Uterus (tissue), 4 donors: ENCODE results near the gene DNAH11. TPM values are rescaled to one million over a fixed set of nuclear protein-coding genes. Genes with fewer than 3 reads are reported as not detected.

ENCODE experiments used
- DNase-seq, 2 donors: peaks; one replicate each; pipeline ENCODE4 v3.0.0-alpha.2; 2019 to 2020
- H3K27ac ChIP-seq, 2 donors: fragments of 200-600 bp; sonication (generic); 1 replicate in 1 of 2; 2 replicates in 1 of 2; pipeline ENCODE4 v1.5.1; 2016 to 2018
- H3K27me3 ChIP-seq, 2 donors: fragments of 200-600 bp; sonication (generic); one replicate each; pipeline ENCODE4 v1.5.1; 2018 to 2019; ENCODE audit warnings: control low read depth in 1 of 2
- H3K36me3 ChIP-seq, 2 donors: fragments of 200-600 bp; sonication (generic); one replicate each; pipeline ENCODE4 v1.5.1; 2019; ENCODE audit warnings: control low read depth in 1 of 2
- H3K4me1 ChIP-seq, 2 donors: fragments of 200-600 bp; sonication (generic); one replicate each; pipeline ENCODE4 v1.5.1; 2018 to 2019; ENCODE audit warnings: control low read depth in 1 of 2
- H3K4me3 ChIP-seq, 2 donors: fragments of 200-600 bp; sonication (generic); 1 replicate in 1 of 2; 2 replicates in 1 of 2; pipeline ENCODE4 v1.5.1; 2018 to 2019; ENCODE audit warnings: mild to moderate bottlenecking in 1 of 2
- H3K9me3 ChIP-seq, 2 donors: fragments of 200-600 bp; sonication (generic); one replicate each; pipeline ENCODE4 v1.5.1; 2019; ENCODE audit warnings: control low read depth in 1 of 2
- POLR2A ChIP-seq, 2 donors: fragments of 450-650 bp; IDR thresholded peaks; one replicate each; pipeline ENCODE4 v1.6.1; 2016; ENCODE audit warnings: antibody characterized with exemption in 2 of 2, mild to moderate bottlenecking in 1 of 2, moderate library complexity in 1 of 2
- intact Hi-C: fragments of 100-400 bp; cut with DNase I; formaldehyde crosslinking; loops from one replicate; pipeline ENCODE4 v1.15.1; 2023; ENCODE audit warnings: low total_unique reads
- total RNA-seq, 4 donors: library from RNA; depleted of rRNA in 3 of 4; stranded (reverse); fragments of >200 nt in 3 of 4; gene quantifications; one replicate each; pipeline versions ENCODE4 v1.1.0 to v1.2.4, GENCODE V29; 2014 to 2023
- TF ChIP-seq, protein P1 (sequence below), 4 experiments: fragments of 200-600 bp in 2 of 4; fragments of 450-650 bp in 2 of 4; sonication (generic) in 2 of 4; IDR thresholded peaks; one replicate each; pipeline ENCODE4 v1.5.1; 2016 to 2019; ENCODE audit warnings: antibody characterized with exemption in 4 of 4, mild to moderate bottlenecking in 2 of 4, moderate library complexity in 1 of 4
- donor health status: DM: yes; HTN: yes; CAD: no.

Gene DNAH11
- total RNA-seq, 4 donors from 2014 or later, result 0.26 to 6.8 (median 1.5) TPM

DNA sequence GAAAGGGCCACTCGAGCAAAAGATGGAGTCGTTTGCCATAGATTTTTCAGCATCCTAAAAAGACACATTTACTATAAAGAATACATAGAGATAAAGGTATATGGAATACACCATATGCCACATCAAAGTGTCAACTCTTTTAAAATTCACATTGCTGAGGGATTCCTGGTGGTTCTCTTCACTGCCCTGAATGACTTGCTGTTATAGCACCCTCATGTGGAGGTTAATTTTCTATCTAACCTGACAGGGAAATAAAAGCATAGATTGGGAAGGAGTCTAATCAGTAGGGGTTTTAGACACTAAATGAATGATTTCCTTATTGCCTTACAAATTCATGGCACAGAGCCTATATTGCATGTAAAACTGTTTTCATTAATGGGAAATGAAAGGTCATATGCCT is 25.9 kb downstream of the DNAH11 start:
- Histone ChIP-seq H3K36me3 (no peaks in the 10 kb centered on the region), H3K27me3 (no peaks in the 10 kb centered on the region), H3K27ac (no peak overlapping the region), H3K9me3 (no peaks in the 10 kb centered on the region), H3K4me1 (no peaks in the 10 kb centered on the region), H3K4me3 (no peak overlapping the region)
- intact Hi-C loops, result no loop called here
- DNase-seq, result no peak
- TF ChIP-seq, protein P1, sequence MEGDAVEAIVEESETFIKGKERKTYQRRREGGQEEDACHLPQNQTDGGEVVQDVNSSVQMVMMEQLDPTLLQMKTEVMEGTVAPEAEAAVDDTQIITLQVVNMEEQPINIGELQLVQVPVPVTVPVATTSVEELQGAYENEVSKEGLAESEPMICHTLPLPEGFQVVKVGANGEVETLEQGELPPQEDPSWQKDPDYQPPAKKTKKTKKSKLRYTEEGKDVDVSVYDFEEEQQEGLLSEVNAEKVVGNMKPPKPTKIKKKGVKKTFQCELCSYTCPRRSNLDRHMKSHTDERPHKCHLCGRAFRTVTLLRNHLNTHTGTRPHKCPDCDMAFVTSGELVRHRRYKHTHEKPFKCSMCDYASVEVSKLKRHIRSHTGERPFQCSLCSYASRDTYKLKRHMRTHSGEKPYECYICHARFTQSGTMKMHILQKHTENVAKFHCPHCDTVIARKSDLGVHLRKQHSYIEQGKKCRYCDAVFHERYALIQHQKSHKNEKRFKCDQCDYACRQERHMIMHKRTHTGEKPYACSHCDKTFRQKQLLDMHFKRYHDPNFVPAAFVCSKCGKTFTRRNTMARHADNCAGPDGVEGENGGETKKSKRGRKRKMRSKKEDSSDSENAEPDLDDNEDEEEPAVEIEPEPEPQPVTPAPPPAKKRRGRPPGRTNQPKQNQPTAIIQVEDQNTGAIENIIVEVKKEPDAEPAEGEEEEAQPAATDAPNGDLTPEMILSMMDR (IDR thresholded peaks at IDR 0.05), result no peak

DNA sequence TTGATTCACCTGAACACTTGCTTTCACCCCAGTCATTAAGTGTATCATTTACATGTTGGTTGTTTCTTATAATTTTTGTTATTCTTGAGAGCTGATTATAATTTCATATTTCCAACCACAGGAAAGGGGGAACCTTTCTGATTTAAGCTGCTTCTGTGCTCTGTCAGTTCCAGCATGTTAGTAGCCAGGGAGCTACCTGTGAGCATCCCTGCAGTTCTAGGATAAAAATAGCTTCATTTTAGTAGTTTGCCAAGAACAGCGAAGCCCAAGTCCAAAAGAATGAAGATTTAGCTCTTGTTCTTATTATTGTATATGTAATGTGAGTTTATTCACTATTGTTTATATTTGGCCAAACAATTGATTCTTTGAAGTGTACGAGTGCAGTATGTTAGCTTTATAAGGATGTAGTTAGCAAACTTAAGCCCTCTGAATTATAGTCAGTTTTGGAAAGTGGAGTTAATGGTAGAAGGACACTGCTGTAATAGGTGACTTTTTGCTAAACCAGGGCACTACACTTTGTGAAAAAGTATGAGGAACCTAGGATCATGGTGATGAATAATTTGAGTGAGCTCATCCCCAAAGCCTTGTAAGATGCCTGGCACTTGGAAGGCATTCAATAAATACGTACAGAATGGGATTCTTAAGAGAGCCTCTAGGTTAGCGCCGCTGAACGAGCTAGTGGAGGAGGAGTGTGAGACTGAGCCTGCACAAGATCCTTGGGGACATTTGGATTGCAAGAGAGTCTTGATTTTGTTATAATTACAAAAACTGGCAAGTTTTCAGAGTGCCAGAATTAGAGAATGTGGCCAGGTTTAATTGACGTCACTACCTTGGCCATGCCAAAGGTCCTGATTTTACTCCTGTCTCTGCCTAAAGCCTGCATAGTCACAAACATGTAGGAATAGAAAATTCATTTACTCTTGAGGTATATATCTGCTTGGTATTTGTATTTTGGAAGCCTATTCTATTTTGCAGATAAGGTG is 29.8 kb downstream of the DNAH11 start:
- no peaks in the 10 kb centered on the region for H3K27me3 ChIP-seq
- DNase-seq, result no peak
- H3K36me3 ChIP-seq, result no peaks in the 10 kb centered on the region
- H3K27ac ChIP-seq, result no peak overlapping the region
- no peaks in the 10 kb centered on the region for H3K9me3 ChIP-seq
- intact Hi-C loops, result no loop called here
- H3K4me3 ChIP-seq, result no peak overlapping the region
- no peaks in the 10 kb centered on the region for H3K4me1 ChIP-seq
- TF ChIP-seq, protein P1 (IDR thresholded peaks at IDR 0.05), result no peak
- TF ChIP-seq POLR2A (IDR thresholded peaks at IDR 0.05), result no peak

DNA sequence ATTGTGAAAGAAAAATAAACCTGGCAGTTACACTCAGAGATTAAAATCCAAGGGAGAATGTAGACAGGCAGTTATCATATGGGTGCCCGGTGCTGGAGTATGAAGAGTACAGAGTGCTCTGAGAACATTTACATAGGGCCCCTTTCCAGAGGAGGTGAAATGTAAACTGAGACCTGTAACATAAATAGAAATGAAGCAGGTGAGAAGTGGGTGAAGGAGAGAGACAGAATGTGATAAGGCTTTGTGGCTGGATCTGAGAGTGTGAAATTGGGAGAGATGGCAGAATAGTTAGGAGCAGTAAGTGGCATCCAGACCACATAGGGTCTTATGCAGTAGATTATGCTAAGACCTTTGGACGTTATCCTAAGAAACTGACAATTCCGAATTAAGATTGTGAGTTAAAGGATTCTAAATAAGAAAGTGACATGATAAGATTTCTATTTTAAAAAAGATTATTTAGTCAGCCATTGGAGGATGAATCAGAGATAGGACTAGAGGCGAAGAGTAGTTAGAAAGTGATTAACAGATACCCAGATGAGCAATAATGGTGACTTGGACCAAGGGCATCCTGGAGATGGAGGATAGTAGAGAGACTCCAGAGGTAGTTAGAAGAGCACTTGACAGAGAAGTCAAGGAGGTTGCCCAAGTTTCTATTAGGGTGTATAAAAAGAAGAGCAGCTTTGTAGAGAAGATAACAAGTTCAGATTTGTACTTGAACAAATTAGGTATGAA is 36.7 kb downstream of the DNAH11 start:
- no peaks in the 10 kb centered on the region for H3K4me1 ChIP-seq
- no peaks in the 10 kb centered on the region for H3K36me3 ChIP-seq
- H3K27ac ChIP-seq, result no peak overlapping the region
- H3K4me3 ChIP-seq, result no peak overlapping the region
- H3K27me3 ChIP-seq, result no peaks in the 10 kb centered on the region
- DNase-seq, result no peak
- intact Hi-C loops, result no loop called here
- no peaks in the 10 kb centered on the region for H3K9me3 ChIP-seq
- TF ChIP-seq POLR2A (IDR thresholded peaks at IDR 0.05), result no peak

DNA sequence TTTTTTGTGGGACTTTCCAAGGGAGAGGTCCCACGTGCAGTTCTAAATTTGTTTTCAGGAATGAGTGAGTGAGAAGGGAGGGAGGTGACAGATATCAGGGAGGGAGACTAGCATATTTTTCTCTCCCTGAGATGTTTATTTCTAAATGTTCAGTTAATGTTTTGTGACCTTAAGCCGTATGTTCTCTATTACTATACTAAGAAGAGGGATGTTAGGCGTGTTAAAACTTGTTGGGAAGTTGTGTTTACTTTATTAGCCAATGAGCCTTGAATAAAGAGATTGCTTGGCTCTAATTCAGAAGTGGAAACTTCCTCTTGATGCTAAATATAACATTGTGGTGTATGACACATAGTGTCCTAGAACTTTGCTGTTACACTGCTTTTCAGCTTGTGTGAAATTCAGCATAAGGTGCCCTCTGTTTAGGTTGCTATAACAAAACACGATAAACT is 37.3 kb downstream of the DNAH11 start:
- Histone ChIP-seq H3K27me3 (no peaks in the 10 kb centered on the region), H3K36me3 (no peaks in the 10 kb centered on the region), H3K9me3 (no peaks in the 10 kb centered on the region), H3K4me3 (no peak overlapping the region), H3K27ac (no peak overlapping the region), H3K4me1 (no peaks in the 10 kb centered on the region)
- no peak for DNase-seq
- TF ChIP-seq POLR2A (IDR thresholded peaks at IDR 0.05), result no peak
- TF ChIP-seq, protein P1 (IDR thresholded peaks at IDR 0.05), result no peak
- intact Hi-C loops, result no loop called here

DNA sequence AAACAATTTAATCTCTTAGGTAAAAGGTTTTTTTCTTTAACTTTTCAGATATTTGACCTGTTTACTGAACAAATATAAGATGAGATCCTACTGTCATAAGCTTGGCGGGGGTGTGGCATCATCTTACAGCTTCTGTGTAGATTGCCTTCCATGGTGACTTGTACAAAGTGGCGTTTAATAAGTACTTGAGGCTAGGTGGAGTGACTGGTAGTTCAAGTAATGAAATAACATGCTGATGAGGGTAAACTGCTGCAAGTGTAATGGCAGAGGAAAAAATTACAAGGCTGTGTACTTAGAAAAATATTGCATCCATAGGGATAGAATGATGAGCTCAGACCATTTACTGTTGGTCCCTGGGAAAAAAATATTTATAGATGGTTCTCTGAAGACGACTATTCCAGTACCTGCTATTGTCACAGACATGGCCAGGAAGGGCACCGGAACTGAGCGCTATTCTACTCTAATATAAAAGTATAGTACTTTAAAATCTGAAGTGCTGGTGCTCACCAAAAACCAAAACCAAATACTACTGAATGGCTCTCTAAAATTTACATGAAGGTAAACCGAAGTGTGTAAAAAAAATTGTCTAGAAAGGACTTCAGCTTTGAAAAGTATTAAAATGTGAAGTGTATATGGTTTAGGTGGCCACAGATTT is 42.4 kb downstream of the DNAH11 start:
- no peaks in the 10 kb centered on the region for H3K36me3 ChIP-seq
- H3K27ac ChIP-seq, result no peak overlapping the region
- no peaks in the 10 kb centered on the region for H3K27me3 ChIP-seq
- TF ChIP-seq, protein P1 (IDR thresholded peaks at IDR 0.05), result no peak
- no peak for TF ChIP-seq POLR2A (IDR thresholded peaks at IDR 0.05)
- no peak for DNase-seq
- H3K9me3 ChIP-seq, result no peaks in the 10 kb centered on the region
- no peak overlapping the region for H3K4me3 ChIP-seq
- H3K4me1 ChIP-seq, result no peaks in the 10 kb centered on the region
- intact Hi-C loops, result no loop called here
